WTC11 (cell line): ENCODE measurements around the gene CA11. TPM values are rescaled to one million over a fixed set of nuclear protein-coding genes. Genes with fewer than 3 reads are reported as not detected.
A peak's percentile ranks its signal among the peaks of the same experiment; 100 is the strongest.

Experiments
- ATAC-seq: fragments of 200-7000 bp; cut with Tn5 transposase; 2 replicates; pipeline ENCODE4 v1.10.0; 2021; ENCODE audit warnings: mild to moderate bottlenecking, moderate library complexity
- CTCF ChIA-PET: fragments of 300-600 bp; sonication (Branson Sonifier 250); formaldehyde crosslinking; loops from one replicate; lab custom pipeline; 2021; ENCODE audit warnings: antibody characterized with exemption; lab: Charles Lee
- POLR2A ChIA-PET: fragments of 350-600 bp; sonication (Branson Sonifier 250); formaldehyde crosslinking; loops from one replicate; lab custom pipeline; 2021; ENCODE audit warnings: antibody characterized with exemption; lab: Charles Lee
- DNase-seq: peaks from one replicate; pipeline ENCODE4 v3.0.0; 2021; ENCODE audit warnings: low spot score
- H3K27ac Mint-ChIP-seq: 2 replicates; pipeline ENCODE4 v1.8.0; 2021; ENCODE audit warnings: mixed read lengths
- H3K27me3 Mint-ChIP-seq: 2 replicates; pipeline ENCODE4 v1.8.0; 2021; ENCODE audit warnings: low read depth, mild to moderate bottlenecking, moderate library complexity, mixed read lengths
- H3K36me3 Mint-ChIP-seq: 2 replicates; pipeline ENCODE4 v1.8.0; 2021; ENCODE audit warnings: mixed read lengths
- H3K4me1 Mint-ChIP-seq: 2 replicates; pipeline ENCODE4 v1.8.0; 2022; ENCODE audit warnings: mixed read lengths
- H3K4me3 Mint-ChIP-seq: 2 replicates; pipeline ENCODE4 v1.8.0; 2021; ENCODE audit warnings: mild to moderate bottlenecking, moderate library complexity, mixed read lengths
- H3K9me3 Mint-ChIP-seq: 2 replicates; pipeline ENCODE4 v1.8.0; 2021; ENCODE audit warnings: mixed read lengths
- AFF4 ChIP-seq: sonication (generic); formaldehyde crosslinking; IDR thresholded peaks from 2 replicates; pipeline ENCODE4 v1.8.1; 2023; ENCODE audit warnings: mild to moderate bottlenecking, missing genetic modification reagents, borderline replicate concordance
- ATF2 ChIP-seq: sonication (generic); formaldehyde crosslinking; IDR thresholded peaks from 2 replicates; pipeline ENCODE4 v1.8.1; 2022; ENCODE audit warnings: low read depth, missing genetic modification reagents, borderline replicate concordance
- CBFB ChIP-seq: sonication (generic); formaldehyde crosslinking; IDR thresholded peaks from 2 replicates; pipeline ENCODE4 v1.8.1; 2022; ENCODE audit warnings: mild to moderate bottlenecking, low read depth, missing genetic modification reagents
- CDX4 ChIP-seq: fragments of 250-450 bp; sonication (Bioruptor Pico); IDR thresholded peaks from 2 replicates; pipeline ENCODE4 v1.9.0; 2021; ENCODE audit warnings: moderate library complexity, mild to moderate bottlenecking, inconsistent platforms, borderline replicate concordance
- ERG ChIP-seq: fragments of 250-450 bp; sonication (Bioruptor Pico); IDR thresholded peaks from 2 replicates; pipeline ENCODE4 v1.8.0; 2021; ENCODE audit warnings: mild to moderate bottlenecking
- ESRRA ChIP-seq: sonication (generic); formaldehyde crosslinking; IDR thresholded peaks from 2 replicates; pipeline ENCODE4 v1.8.1; 2022; ENCODE audit warnings: mild to moderate bottlenecking, missing genetic modification reagents, borderline replicate concordance
- FOXK1 ChIP-seq: sonication (generic); formaldehyde crosslinking; IDR thresholded peaks from 2 replicates; pipeline ENCODE4 v1.8.0; 2022; ENCODE audit warnings: mild to moderate bottlenecking, moderate library complexity, missing genetic modification reagents
- GRHL2 ChIP-seq: fragments of 250-450 bp; sonication (Bioruptor Pico); IDR thresholded peaks from 2 replicates; pipeline ENCODE4 v1.8.0; 2022; ENCODE audit warnings: mild to moderate bottlenecking, moderate library complexity; ENCODE audit not compliant: insufficient replicate concordance, severe bottlenecking
- GTF2I ChIP-seq: fragments of 250-450 bp; sonication (Bioruptor Pico); conservative IDR thresholded peaks from 2 replicates; pipeline ENCODE4 v1.4.0; 2021; ENCODE audit warnings: mild to moderate bottlenecking
- HMGXB4 ChIP-seq: sonication (generic); formaldehyde crosslinking; IDR thresholded peaks from 2 replicates; pipeline ENCODE4 v1.8.1; 2023; ENCODE audit warnings: mild to moderate bottlenecking, moderate library complexity, missing genetic modification reagents
- IRF2 ChIP-seq: sonication (generic); formaldehyde crosslinking; IDR thresholded peaks from 2 replicates; pipeline ENCODE4 v1.8.0; 2022; ENCODE audit warnings: low read depth, missing genetic modification reagents, borderline replicate concordance
- PRRX2 ChIP-seq: fragments of 250-450 bp; sonication (Bioruptor Pico); IDR thresholded peaks from 2 replicates; pipeline ENCODE4 v1.8.0; 2021; ENCODE audit warnings: mild to moderate bottlenecking
- RELA ChIP-seq: sonication (generic); formaldehyde crosslinking; IDR thresholded peaks from 2 replicates; pipeline ENCODE4 v1.8.1; 2022; ENCODE audit warnings: missing genetic modification reagents, mild to moderate bottlenecking, borderline replicate concordance
- RORB ChIP-seq: fragments of 250-450 bp; sonication (Bioruptor Pico); IDR thresholded peaks from 2 replicates; pipeline ENCODE4 v1.9.0; 2021; ENCODE audit warnings: mild to moderate bottlenecking
- SOX15 ChIP-seq: fragments of 250-450 bp; sonication (Bioruptor Pico); IDR thresholded peaks from 2 replicates; pipeline ENCODE4 v1.9.0; 2021; ENCODE audit warnings: mild to moderate bottlenecking
- TP53 ChIP-seq: sonication (generic); formaldehyde crosslinking; IDR thresholded peaks from 2 replicates; pipeline ENCODE4 v1.8.1; 2023; ENCODE audit warnings: mild to moderate bottlenecking, missing genetic modification reagents
- ZBTB21 ChIP-seq: sonication (generic); formaldehyde crosslinking; IDR thresholded peaks from 2 replicates; pipeline ENCODE4 v1.8.1; 2023; ENCODE audit warnings: mild to moderate bottlenecking, missing genetic modification reagents, borderline replicate concordance
- ZNF121 ChIP-seq: sonication (generic); formaldehyde crosslinking; IDR thresholded peaks from 2 replicates; pipeline ENCODE4 v1.8.0; 2023; ENCODE audit warnings: missing genetic modification reagents
- ZNF232 ChIP-seq: sonication (generic); formaldehyde crosslinking; IDR thresholded peaks from 2 replicates; pipeline ENCODE4 v1.8.0; 2022; ENCODE audit warnings: mild to moderate bottlenecking, missing genetic modification reagents
- ZNF425 ChIP-seq: fragments of 250-450 bp; sonication (Bioruptor Pico); conservative IDR thresholded peaks from 2 replicates; pipeline ENCODE4 v1.9.0; 2021; ENCODE audit warnings: mild to moderate bottlenecking
- ZNF512 ChIP-seq: sonication (generic); formaldehyde crosslinking; IDR thresholded peaks from 2 replicates; pipeline ENCODE4 v1.8.1; 2022; ENCODE audit warnings: missing genetic modification reagents, borderline replicate concordance
- total RNA-seq: library from RNA; stranded (reverse); gene quantifications from 3 replicates; pipeline ENCODE4 v1.2.3, GENCODE V29; 2021

Gene CA11
- total RNA-seq, 1 experiment from 2014 or later = 41.4 TPM

- TF ChIP-seq ZNF425 (CRISPR knock-in tag) (no peak), ATF2 (0 out of 2 replicates have a peak, but pooled peaks have one; percentile 46), CBFB (no peak), AFF4 (CRISPR knock-in tag) (no peak; the same call in 1 of the 2 replicates), FOXK1 (CRISPR knock-in tag) (no peak; the same call in 1 of the 2 replicates), CDX4 (CRISPR knock-in tag) (no peak), ERG (CRISPR knock-in tag) (0 out of 2 replicates have a peak, but pooled peaks have one; percentile 16), ZBTB21 (CRISPR knock-in tag) (0 out of 2 replicates have a peak, but pooled peaks have one; percentile 21), SOX15 (CRISPR knock-in tag) (no peak)
Observed at GRCh38 chr19:48629599-48630295, 16.2 kb downstream of the CA11 start (continued).

- H3K4me1 Mint-ChIP-seq = peaks cover 31% of the 10 kb centered on the region
- no peaks in the 10 kb centered on the region for H3K36me3 Mint-ChIP-seq
- ATAC-seq (no peak), DNase-seq (no peak)
- POLR2A ChIA-PET = interaction anchor here (0.7 to 3.4 kb wide), 4 partner anchors 11 to 335 kb away, joined by 3 to 23 read pairs (median 13); partner anchors contain the start of genes CA11, RPL18 and SPHK2
- H3K27ac Mint-ChIP-seq = peak overlapping the region; percentile 99
- CTCF ChIA-PET = interaction anchor here (0.8 to 3.0 kb wide), 12 partner anchors 10 to 295 kb away, joined by 3 to 20 read pairs (median 6); partner anchors contain the start of genes CA11, FAM83E, RPL18 and SPHK2
- H3K9me3 Mint-ChIP-seq = no peaks in the 10 kb centered on the region
- peak overlapping the region; percentile 71 for H3K4me3 Mint-ChIP-seq
- no peaks in the 10 kb centered on the region for H3K27me3 Mint-ChIP-seq
- TF ChIP-seq ZNF121 (CRISPR knock-in tag) (no peak), TP53 (CRISPR knock-in tag) (no peak), ZNF512 (no peak), ATF2 (no peak), RELA (CRISPR knock-in tag) (no peak), ESRRA (CRISPR knock-in tag) (no peak), GRHL2 (CRISPR knock-in tag) (no peak), ZNF232 (CRISPR knock-in tag) (no peak), HMGXB4 (CRISPR knock-in tag) (no peak), RORB (CRISPR knock-in tag) (no peak), IRF2 (no peak; the same call in 1 of the 2 replicates), PRRX2 (CRISPR knock-in tag) (no peak), GTF2I (CRISPR knock-in tag) (no peak)
Observed at GRCh38 chr19:48629297-48629598, 16.7 kb downstream of the CA11 start.
